Right cardiac atrium (tissue), 5 donors: Measurements from ENCODE around the gene COPZ1. TPM values are rescaled to one million over a fixed set of nuclear protein-coding genes. Genes with fewer than 3 reads are reported as not detected.

Source experiments
- microRNA-seq, 2 donors: library from miRNA; unstranded; fragments of <30 nt; microRNA quantifications; one replicate each; pipeline ENCODE4 v1.2.0, GENCODE V29; 2020 to 2021
- polyA plus RNA-seq: library from polyadenylated mRNA; stranded (reverse); fragments of 200-250 nt; gene quantifications from one replicate; pipeline ENCODE4 v1.2.3, GENCODE V29; 2013
- total RNA-seq, 4 donors: library from RNA; stranded (reverse); fragmentation: NEBNext Ultra II Directional; extraction: Animal tissue kit (Norgen Biotek cat#: 25700); gene quantifications; one replicate each; pipeline ENCODE4 v1.2.1, GENCODE V29; 2021
- donor health status: healthy with polysubstance abuse.
- donor health status: DM: no; HTN: yes; CAD: no.
- donor health status: DM: no; HTN: no; CAD: no.
- donor health status: DM: no; HTN: yes; CAD: no; lungs with severe emphysema.
- donor health status: DM: yes; HTN: yes; CAD: no.

COPZ1 gene
- total and polyA plus RNA-seq, 5 donors, result 103 to 120 (median 119) TPM

Small RNA genes within 50 kb of the gene (microRNA-seq; reads per million reads assigned to microRNA genes)
- 278 to 290 reads per million in 2 donors for gene MIR148B

Other genes starting within 250 kb of the COPZ1 start
- 10 to 100 TPM; 16.8 to 20.7 (median 18.6) TPM for gene SMUG1, start 136.1 kb upstream of the COPZ1 start, total RNA-seq
- gene SMUG1, start 136.1 kb upstream of the COPZ1 start, polyA plus RNA-seq, result 26.3 TPM
- 10 to 100 TPM; 55.1 to 68.2 (median 57.1) TPM for gene CBX5, start 45.0 kb upstream of the COPZ1 start, total RNA-seq
- 23.0 TPM for gene CBX5, start 45.0 kb upstream of the COPZ1 start, polyA plus RNA-seq
- 100 to 1,000 TPM; 425 to 572 (median 530) TPM for gene HNRNPA1, start 44.4 kb upstream of the COPZ1 start, total RNA-seq
- gene HNRNPA1, start 44.4 kb upstream of the COPZ1 start, polyA plus RNA-seq, result 405 TPM
- under 1 TPM; 0.28 to 0.97 (median 0.37) TPM for gene NFE2, start 24.1 kb upstream of the COPZ1 start, total RNA-seq
- gene NFE2, start 24.1 kb upstream of the COPZ1 start, polyA plus RNA-seq, result 0.32 TPM
- under 1 TPM; 0.39 to 0.71 (median 0.46) TPM for gene GPR84, start 39.4 kb downstream of the COPZ1 start, total RNA-seq
- 0.20 TPM for gene GPR84, start 39.4 kb downstream of the COPZ1 start, polyA plus RNA-seq
- gene ZNF385A, start 59.6 kb downstream of the COPZ1 start, total RNA-seq, result 10 to 100 TPM in 1 of 4 donors, 1 to 10 TPM in 3; 6.5 to 17.0 (median 8.9) TPM
- gene ZNF385A, start 59.6 kb downstream of the COPZ1 start, polyA plus RNA-seq, result 6.0 TPM
- 100 to 1,000 TPM in 1 of 4 donors, 10 to 100 TPM in 3; 57.0 to 141 (median 60.2) TPM for gene ITGA5, start 94.1 kb downstream of the COPZ1 start, total RNA-seq
- gene ITGA5, start 94.1 kb downstream of the COPZ1 start, polyA plus RNA-seq, result 49.3 TPM
- under 1 TPM in 1 of 4 donors, not detected in 3; 0.79 TPM for gene GTSF1, start 148.5 kb downstream of the COPZ1 start, total RNA-seq
- not detected for gene GTSF1, start 148.5 kb downstream of the COPZ1 start, polyA plus RNA-seq
- gene NCKAP1L, start 172.6 kb downstream of the COPZ1 start, total RNA-seq, result 10 to 100 TPM in 2 of 4 donors, 1 to 10 TPM in 2; 7.0 to 13.0 (median 10.3) TPM
- gene NCKAP1L, start 172.6 kb downstream of the COPZ1 start, polyA plus RNA-seq, result 1.1 TPM
- 1 to 10 TPM; 1.0 to 3.1 (median 1.6) TPM for gene PDE1B, start 224.5 kb downstream of the COPZ1 start, total RNA-seq
- 2.6 TPM for gene PDE1B, start 224.5 kb downstream of the COPZ1 start, polyA plus RNA-seq